Heart left ventricle (tissue), 16 donors: ENCODE data around the gene CDH23. TPM values are rescaled to one million over a fixed set of nuclear protein-coding genes. Genes with fewer than 3 reads are reported as not detected.

Experiments used
- ATAC-seq, 4 donors: fragments of 200-7000 bp; cut with Tn5 transposase; one replicate each; pipeline ENCODE4 v1.9.1; 2020 to 2022; ENCODE audit warnings: moderate library complexity in 4 of 4, mild to moderate bottlenecking in 3 of 4, moderate number of reproducible peaks in 1 of 4
- DNase-seq, 5 donors: peaks; one replicate each; pipeline ENCODE4 v3.0.0-alpha.2; 2020
- H3K27ac ChIP-seq, 12 donors: fragments of 200-600 bp; sonication (generic) in 4 of 12; one replicate each; pipeline versions ENCODE4 v1.5.0 to v1.8.0; 2016 to 2022; ENCODE audit warnings: mild to moderate bottlenecking in 2 of 12
- H3K27me3 ChIP-seq, 9 donors: fragments of 200-600 bp; sonication (generic) in 2 of 9; one replicate each; pipeline versions ENCODE4 v1.5.1 to v1.8.0; 2016 to 2022; ENCODE audit warnings: mild to moderate bottlenecking in 3 of 9
- H3K36me3 ChIP-seq, 9 donors: fragments of 200-600 bp; sonication (generic) in 2 of 9; one replicate each; pipeline versions ENCODE4 v1.5.0 to v1.8.0; 2018 to 2022; ENCODE audit warnings: mild to moderate bottlenecking in 2 of 9
- H3K4me1 ChIP-seq, 12 donors: fragments of 200-600 bp; sonication (generic) in 4 of 12; one replicate each; pipeline versions ENCODE4 v1.5.0 to v1.8.0; 2016 to 2022; ENCODE audit warnings: mild to moderate bottlenecking in 3 of 12
- H3K4me3 ChIP-seq, 12 donors: fragments of 200-600 bp; sonication (generic) in 4 of 12; one replicate each; pipeline versions ENCODE4 v1.5.0 to v1.8.0; 2017 to 2022; ENCODE audit warnings: mild to moderate bottlenecking in 9 of 12, moderate library complexity in 4 of 12
- H3K9me3 ChIP-seq, 12 donors: fragments of 200-600 bp; sonication (generic) in 4 of 12; one replicate each; pipeline versions ENCODE4 v1.5.0 to v1.8.0; 2016 to 2022; ENCODE audit warnings: mild to moderate bottlenecking in 1 of 12
- CTCF ChIP-seq, 12 donors: fragments of 200-600 bp; sonication (generic) in 4 of 12; IDR thresholded peaks; one replicate each; pipeline versions ENCODE4 v1.5.0 to v1.8.0; 2018 to 2022; ENCODE audit warnings: antibody characterized with exemption in 12 of 12, mild to moderate bottlenecking in 5 of 12
- POLR2A ChIP-seq, 2 donors: fragments of 450-650 bp; IDR thresholded peaks; one replicate each; pipeline ENCODE4 v1.6.1; 2017; ENCODE audit warnings: antibody characterized with exemption in 2 of 2, mild to moderate bottlenecking in 2 of 2, moderate library complexity in 2 of 2
- WGBS, 4 donors: extraction: QIAGEN DNeasy Blood & Tissue Kit in 2 of 4; methylation state at CpG; one replicate each; pipeline versions ENCODE4 v1.1.5 to v1.1.7; 2013 to 2018; 5-methylcytosine and 5-hydroxymethylcytosine counted together
- intact Hi-C, 10 donors: fragments of 100-400 bp; cut with DNase I; formaldehyde crosslinking; loops; one replicate each; pipeline versions ENCODE4 v1.11.1 to v1.14.2; 2022
- polyA plus RNA-seq, 2 donors: library from polyadenylated mRNA; stranded (reverse); fragments of 200-250 nt; gene quantifications; one replicate each; pipeline ENCODE4 v1.2.3, GENCODE V29; 2013
- total RNA-seq, 9 donors: library from RNA; depleted of rRNA in 2 of 9; stranded (reverse); fragments of >200 nt in 2 of 9; fragmentation: NEBNext Ultra II Directional in 3 of 9; extraction: Animal tissue kit (Norgen Biotek cat#: 25700) in 3 of 9; gene quantifications; one replicate each; pipeline versions ENCODE4 v1.1.0 to v1.2.4, GENCODE V29; 2016 to 2023
- donor health status: ischemic (EF 13 %, LVEDD 7.1; RV severe dilation, severe dysfunction).
- donor health status: healthy with polysubstance abuse.
- donor health status: DM: no; HTN: yes; CAD: no.
- donor health status: DM: no; HTN: no; CAD: no.
- donor health status: ischemic (EF 25% LVEDD 6.9; RV normal size, moderate dysfunction).
- donor health status: ischemic (EF 25% LVEDD 5.7; RV mildly dilated, moderate dysfunction).
- donor health status: healthy.
- donor health status: DM: yes; HTN: yes; CAD: no.
- donor health status: ischemic (EF 35%, LVEDD 5.7; RV mildly dilated, moderate dysfunction).
- donor health status: nonischemic (EF 11% LVEDD 7.7; RV severe dilation, severe dysfunction).
- donor health status: DM: yes; HTN: yes; CAD: no.
- donor health status: PGD.
- donor health status: ischemic (EF 29% LVEDD 5.4; RV normal size, mild dysfunction).
- donor health status: nonischemic (EF 23%, LVEDD 6.1; RV moderate dilation, normal function).

CDH23 gene
- total and polyA plus RNA-seq, 11 donors: 1.2 to 8.6 (median 3.9) TPM

- DNase-seq (no peak), ATAC-seq (peak in 1 of 4 donors; percentile 29)
- H3K4me1 ChIP-seq: no peaks in the 10 kb centered on the region
- intact Hi-C loops: no loop called here
- no peak for TF ChIP-seq POLR2A (IDR thresholded peaks at IDR 0.05)
- H3K4me3 ChIP-seq: no peak overlapping the region
- H3K27me3 ChIP-seq: peaks cover 0 to 9% (median 0%) of the 10 kb centered on the region in 9 donors
- WGBS, 4 donors: 67 to 77% (median 70%) methylated on average over 10 of the region's 10 CpGs
- H3K9me3 ChIP-seq: no peaks in the 10 kb centered on the region
- H3K36me3 ChIP-seq: no peaks in the 10 kb centered on the region
- H3K27ac ChIP-seq: no peak overlapping the region
Observed at GRCh38 chr10:71584902-71585563, 188.3 kb downstream of the CDH23 start.

- WGBS, 4 donors: 63 to 72% (median 67%) methylated on average over 10 of the region's 10 CpGs
- no peak for TF ChIP-seq POLR2A (IDR thresholded peaks at IDR 0.05)
- no peak for TF ChIP-seq CTCF (IDR thresholded peaks at IDR 0.05)
- H3K9me3 ChIP-seq: no peaks in the 10 kb centered on the region
- no peak for DNase-seq
- H3K27ac ChIP-seq: no peak overlapping the region
- no peaks in the 10 kb centered on the region for H3K36me3 ChIP-seq
- intact Hi-C loops: no loop called here
- H3K27me3 ChIP-seq: peaks cover 0 to 9% (median 0%) of the 10 kb centered on the region in 9 donors
- H3K4me1 ChIP-seq: no peaks in the 10 kb centered on the region
- H3K4me3 ChIP-seq: no peak overlapping the region
- ATAC-seq: no peak
Observed at GRCh38 chr10:71585564-71586290, 189.0 kb downstream of the CDH23 start.

GRCh38 chr10:71587941-71588573 is 191.3 kb downstream of the CDH23 start:
- Histone ChIP-seq H3K4me1 (no peaks in the 10 kb centered on the region), H3K27ac (no peak overlapping the region), H3K36me3 (no peaks in the 10 kb centered on the region), H3K27me3 (peaks cover 0 to 9% (median 0%) of the 10 kb centered on the region in 9 donors), H3K9me3 (no peaks in the 10 kb centered on the region), H3K4me3 (no peak overlapping the region)
- intact Hi-C loops: loop anchor here in 1 of 10 donors (2.0 kb wide), 1 partner anchor 67 kb away; no protein-coding TSS in a partner anchor
- TF ChIP-seq POLR2A (IDR thresholded peaks at IDR 0.05): no peak
- no peak for TF ChIP-seq CTCF (IDR thresholded peaks at IDR 0.05)
- 67 to 71% (median 71%) methylated on average over 8 of the region's 8 CpGs for WGBS, 4 donors
- DNase-seq (no peak), ATAC-seq (no peak)

- intact Hi-C loops: loop anchor here in 1 of 10 donors (2.0 kb wide), 1 partner anchor 68 kb away; no protein-coding TSS in a partner anchor
- no peak for ATAC-seq
- Histone ChIP-seq H3K27ac (no peak overlapping the region), H3K27me3 (peaks cover 0 to 9% (median 0%) of the 10 kb centered on the region in 9 donors), H3K9me3 (no peaks in the 10 kb centered on the region), H3K36me3 (no peaks in the 10 kb centered on the region), H3K4me3 (no peak overlapping the region), H3K4me1 (no peaks in the 10 kb centered on the region)
- WGBS, 4 donors: 78 to 89% (median 88%) methylated on average over 4 of the region's 4 CpGs
- DNase-seq: no peak
- TF ChIP-seq CTCF (IDR thresholded peaks at IDR 0.05): no peak
- TF ChIP-seq POLR2A (IDR thresholded peaks at IDR 0.05): no peak
Observed at GRCh38 chr10:71588685-71589084, 192.0 kb downstream of the CDH23 start.
